WTC11 (cell line): Measurements from ENCODE around the gene KCNJ6. TPM values are rescaled to one million over a fixed set of nuclear protein-coding genes. Genes with fewer than 3 reads are reported as not detected.

Source experiments
- ATAC-seq: fragments of 200-7000 bp; cut with Tn5 transposase; 2 replicates; pipeline ENCODE4 v1.10.0; 2021; ENCODE audit warnings: mild to moderate bottlenecking, moderate library complexity
- CTCF ChIA-PET: fragments of 300-600 bp; sonication (Branson Sonifier 250); formaldehyde crosslinking; loops from one replicate; lab custom pipeline; 2021; ENCODE audit warnings: antibody characterized with exemption; lab: Charles Lee
- POLR2A ChIA-PET: fragments of 350-600 bp; sonication (Branson Sonifier 250); formaldehyde crosslinking; loops from one replicate; lab custom pipeline; 2021; ENCODE audit warnings: antibody characterized with exemption; lab: Charles Lee
- DNase-seq: peaks from one replicate; pipeline ENCODE4 v3.0.0; 2021; ENCODE audit warnings: low spot score
- H3K27ac Mint-ChIP-seq: 2 replicates; pipeline ENCODE4 v1.8.0; 2021; ENCODE audit warnings: mixed read lengths
- H3K27me3 Mint-ChIP-seq: 2 replicates; pipeline ENCODE4 v1.8.0; 2021; ENCODE audit warnings: low read depth, mild to moderate bottlenecking, moderate library complexity, mixed read lengths
- H3K36me3 Mint-ChIP-seq: 2 replicates; pipeline ENCODE4 v1.8.0; 2021; ENCODE audit warnings: mixed read lengths
- H3K4me1 Mint-ChIP-seq: 2 replicates; pipeline ENCODE4 v1.8.0; 2022; ENCODE audit warnings: mixed read lengths
- H3K4me3 Mint-ChIP-seq: 2 replicates; pipeline ENCODE4 v1.8.0; 2021; ENCODE audit warnings: mild to moderate bottlenecking, moderate library complexity, mixed read lengths
- H3K9me3 Mint-ChIP-seq: 2 replicates; pipeline ENCODE4 v1.8.0; 2021; ENCODE audit warnings: mixed read lengths
- CDX4 ChIP-seq: fragments of 250-450 bp; sonication (Bioruptor Pico); IDR thresholded peaks from 2 replicates; pipeline ENCODE4 v1.9.0; 2021; ENCODE audit warnings: moderate library complexity, mild to moderate bottlenecking, inconsistent platforms, borderline replicate concordance
- CREB1 ChIP-seq: sonication (generic); formaldehyde crosslinking; IDR thresholded peaks from 2 replicates; pipeline ENCODE4 v1.8.0; 2023; ENCODE audit warnings: mild to moderate bottlenecking, missing genetic modification reagents
- FOXK1 ChIP-seq: sonication (generic); formaldehyde crosslinking; IDR thresholded peaks from 2 replicates; pipeline ENCODE4 v1.8.0; 2022; ENCODE audit warnings: mild to moderate bottlenecking, moderate library complexity, missing genetic modification reagents
- FOXP4 ChIP-seq: sonication (generic); formaldehyde crosslinking; IDR thresholded peaks from 2 replicates; pipeline ENCODE4 v1.8.0; 2022; ENCODE audit warnings: mild to moderate bottlenecking, missing genetic modification reagents
- GABPB1 ChIP-seq: sonication (generic); formaldehyde crosslinking; IDR thresholded peaks from 2 replicates; pipeline ENCODE4 v1.8.1; 2023; ENCODE audit warnings: mild to moderate bottlenecking, missing genetic modification reagents
- IRF2 ChIP-seq: sonication (generic); formaldehyde crosslinking; IDR thresholded peaks from 2 replicates; pipeline ENCODE4 v1.8.0; 2022; ENCODE audit warnings: low read depth, missing genetic modification reagents, borderline replicate concordance
- JAZF1 ChIP-seq: fragments of 250-450 bp; sonication (Bioruptor Pico); IDR thresholded peaks from 2 replicates; pipeline ENCODE4 v1.9.0; 2021; ENCODE audit warnings: moderate library complexity, mild to moderate bottlenecking, inconsistent platforms
- MXD4 ChIP-seq: fragments of 250-450 bp; sonication (Bioruptor Pico); IDR thresholded peaks from 2 replicates; pipeline ENCODE4 v1.8.0; 2021; ENCODE audit warnings: mild to moderate bottlenecking, moderate library complexity, borderline replicate concordance
- MYBL2 ChIP-seq: sonication (generic); formaldehyde crosslinking; IDR thresholded peaks from 2 replicates; pipeline ENCODE4 v1.8.1; 2023; ENCODE audit warnings: mild to moderate bottlenecking, moderate library complexity, missing genetic modification reagents
- NFATC4 ChIP-seq: fragments of 250-450 bp; sonication (Bioruptor Pico); IDR thresholded peaks from 2 replicates; pipeline ENCODE4 v1.9.0; 2021; ENCODE audit warnings: mild to moderate bottlenecking
- NR1H2 ChIP-seq: sonication (generic); formaldehyde crosslinking; IDR thresholded peaks from 2 replicates; pipeline ENCODE4 v1.9.0; 2021; ENCODE audit warnings: mild to moderate bottlenecking, moderate library complexity, missing genetic modification reagents
- PREB ChIP-seq: sonication (generic); formaldehyde crosslinking; IDR thresholded peaks from 2 replicates; pipeline ENCODE4 v1.8.1; 2022; ENCODE audit warnings: mild to moderate bottlenecking, missing genetic modification reagents, moderate library complexity, borderline replicate concordance
- SMAD3 ChIP-seq: sonication (generic); formaldehyde crosslinking; IDR thresholded peaks from 2 replicates; pipeline ENCODE4 v1.8.0; 2022; ENCODE audit warnings: missing genetic modification reagents, mild to moderate bottlenecking, borderline replicate concordance
- SP1 ChIP-seq: sonication (generic); formaldehyde crosslinking; conservative IDR thresholded peaks from 2 replicates; pipeline ENCODE4 v1.8.1; 2022; ENCODE audit warnings: missing genetic modification reagents
- ZNF138 ChIP-seq: sonication (generic); formaldehyde crosslinking; conservative IDR thresholded peaks from 2 replicates; pipeline ENCODE4 v1.8.1; 2022; ENCODE audit warnings: mild to moderate bottlenecking, moderate library complexity, missing genetic modification reagents
- ZNF232 ChIP-seq: sonication (generic); formaldehyde crosslinking; IDR thresholded peaks from 2 replicates; pipeline ENCODE4 v1.8.0; 2022; ENCODE audit warnings: mild to moderate bottlenecking, missing genetic modification reagents
- ZNF317 ChIP-seq: sonication (generic); formaldehyde crosslinking; IDR thresholded peaks from 2 replicates; pipeline ENCODE4 v1.8.1; 2023; ENCODE audit warnings: low read depth, mild to moderate bottlenecking, moderate library complexity, missing genetic modification reagents, borderline replicate concordance
- ZNF416 ChIP-seq: fragments of 250-450 bp; sonication (Bioruptor Pico); IDR thresholded peaks from 2 replicates; pipeline ENCODE4 v1.9.0; 2021; ENCODE audit warnings: mild to moderate bottlenecking, inconsistent platforms
- ZNF671 ChIP-seq: fragments of 250-450 bp; sonication (Bioruptor Pico); IDR thresholded peaks from 2 replicates; pipeline ENCODE4 v1.8.0; 2021; ENCODE audit warnings: mild to moderate bottlenecking
- ZSCAN18 ChIP-seq: fragments of 250-450 bp; sonication (Bioruptor Pico); IDR thresholded peaks from 2 replicates; pipeline ENCODE4 v2.1.2; 2022; ENCODE audit warnings: mild to moderate bottlenecking, moderate library complexity
- total RNA-seq: library from RNA; stranded (reverse); gene quantifications from 3 replicates; pipeline ENCODE4 v1.2.3, GENCODE V29; 2021
- TF ChIP-seq, protein P1 (sequence below): sonication (generic); formaldehyde crosslinking; conservative IDR thresholded peaks from 2 replicates; pipeline ENCODE4 v1.8.1; 2022; ENCODE audit warnings: mild to moderate bottlenecking, missing genetic modification reagents
- TF ChIP-seq, protein P2 (sequence below): fragments of 200-600 bp; IDR thresholded peaks from 2 replicates; pipeline ENCODE4 v1.8.0; 2022; ENCODE audit warnings: antibody characterized with exemption
- TF ChIP-seq, protein P3 (sequence below): sonication (generic); formaldehyde crosslinking; IDR thresholded peaks from 2 replicates; pipeline ENCODE4 v1.8.0; 2022; ENCODE audit warnings: missing genetic modification reagents

Gene KCNJ6
- total RNA-seq, 1 experiment from 2014 or later, result 0.35 TPM

- H3K27me3 Mint-ChIP-seq, result no peaks in the 10 kb centered on the region
- H3K27ac Mint-ChIP-seq, result no peak overlapping the region
- no peak for TF ChIP-seq FOXP4 (CRISPR knock-in tag)
- TF ChIP-seq MYBL2, result no peak
- TF ChIP-seq, protein P1, sequence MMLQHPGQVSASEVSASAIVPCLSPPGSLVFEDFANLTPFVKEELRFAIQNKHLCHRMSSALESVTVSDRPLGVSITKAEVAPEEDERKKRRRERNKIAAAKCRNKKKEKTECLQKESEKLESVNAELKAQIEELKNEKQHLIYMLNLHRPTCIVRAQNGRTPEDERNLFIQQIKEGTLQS (CRISPR knock-in tag), result no peak
- TF ChIP-seq SMAD3 (CRISPR knock-in tag), result no peak
- no peak for TF ChIP-seq ZNF317 (CRISPR knock-in tag)
- no peak for TF ChIP-seq CDX4 (CRISPR knock-in tag)
- no peak for TF ChIP-seq NR1H2 (CRISPR knock-in tag)
- TF ChIP-seq ZNF671 (CRISPR knock-in tag), result no peak
- TF ChIP-seq, protein P2, sequence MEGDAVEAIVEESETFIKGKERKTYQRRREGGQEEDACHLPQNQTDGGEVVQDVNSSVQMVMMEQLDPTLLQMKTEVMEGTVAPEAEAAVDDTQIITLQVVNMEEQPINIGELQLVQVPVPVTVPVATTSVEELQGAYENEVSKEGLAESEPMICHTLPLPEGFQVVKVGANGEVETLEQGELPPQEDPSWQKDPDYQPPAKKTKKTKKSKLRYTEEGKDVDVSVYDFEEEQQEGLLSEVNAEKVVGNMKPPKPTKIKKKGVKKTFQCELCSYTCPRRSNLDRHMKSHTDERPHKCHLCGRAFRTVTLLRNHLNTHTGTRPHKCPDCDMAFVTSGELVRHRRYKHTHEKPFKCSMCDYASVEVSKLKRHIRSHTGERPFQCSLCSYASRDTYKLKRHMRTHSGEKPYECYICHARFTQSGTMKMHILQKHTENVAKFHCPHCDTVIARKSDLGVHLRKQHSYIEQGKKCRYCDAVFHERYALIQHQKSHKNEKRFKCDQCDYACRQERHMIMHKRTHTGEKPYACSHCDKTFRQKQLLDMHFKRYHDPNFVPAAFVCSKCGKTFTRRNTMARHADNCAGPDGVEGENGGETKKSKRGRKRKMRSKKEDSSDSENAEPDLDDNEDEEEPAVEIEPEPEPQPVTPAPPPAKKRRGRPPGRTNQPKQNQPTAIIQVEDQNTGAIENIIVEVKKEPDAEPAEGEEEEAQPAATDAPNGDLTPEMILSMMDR, result no peak
- TF ChIP-seq ZNF138, result no peak
- peaks cover 9% of the 10 kb centered on the region for H3K9me3 Mint-ChIP-seq
- H3K36me3 Mint-ChIP-seq, result no peaks in the 10 kb centered on the region
- POLR2A ChIA-PET, result no interaction called here
- no peak for ATAC-seq
- no peaks in the 10 kb centered on the region for H3K4me1 Mint-ChIP-seq
- CTCF ChIA-PET, result no interaction called here
- no peak for DNase-seq
- H3K4me3 Mint-ChIP-seq, result no peak overlapping the region
Measured at GRCh38 chr21:37865156-37865555, 51.1 kb downstream of the KCNJ6 start.

- Mint-ChIP-seq H3K4me3 (no peak overlapping the region), H3K9me3 (peaks cover 9% of the 10 kb centered on the region), H3K27ac (no peak overlapping the region)
- ChIA-PET CTCF (interaction anchor here (0.6 kb wide), 3 partner anchors 185 to 356 kb away, joined by 3 to 4 read pairs (median 3); no protein-coding TSS in a partner anchor), POLR2A (interaction anchor here (0.6 kb wide), 1 partner anchor 203 kb away, joined by 5 read pairs; no protein-coding TSS in a partner anchor)
- no peak for DNase-seq
- no peak for TF ChIP-seq GABPB1 (CRISPR knock-in tag)
- no peak for TF ChIP-seq NFATC4
- TF ChIP-seq, protein P3, sequence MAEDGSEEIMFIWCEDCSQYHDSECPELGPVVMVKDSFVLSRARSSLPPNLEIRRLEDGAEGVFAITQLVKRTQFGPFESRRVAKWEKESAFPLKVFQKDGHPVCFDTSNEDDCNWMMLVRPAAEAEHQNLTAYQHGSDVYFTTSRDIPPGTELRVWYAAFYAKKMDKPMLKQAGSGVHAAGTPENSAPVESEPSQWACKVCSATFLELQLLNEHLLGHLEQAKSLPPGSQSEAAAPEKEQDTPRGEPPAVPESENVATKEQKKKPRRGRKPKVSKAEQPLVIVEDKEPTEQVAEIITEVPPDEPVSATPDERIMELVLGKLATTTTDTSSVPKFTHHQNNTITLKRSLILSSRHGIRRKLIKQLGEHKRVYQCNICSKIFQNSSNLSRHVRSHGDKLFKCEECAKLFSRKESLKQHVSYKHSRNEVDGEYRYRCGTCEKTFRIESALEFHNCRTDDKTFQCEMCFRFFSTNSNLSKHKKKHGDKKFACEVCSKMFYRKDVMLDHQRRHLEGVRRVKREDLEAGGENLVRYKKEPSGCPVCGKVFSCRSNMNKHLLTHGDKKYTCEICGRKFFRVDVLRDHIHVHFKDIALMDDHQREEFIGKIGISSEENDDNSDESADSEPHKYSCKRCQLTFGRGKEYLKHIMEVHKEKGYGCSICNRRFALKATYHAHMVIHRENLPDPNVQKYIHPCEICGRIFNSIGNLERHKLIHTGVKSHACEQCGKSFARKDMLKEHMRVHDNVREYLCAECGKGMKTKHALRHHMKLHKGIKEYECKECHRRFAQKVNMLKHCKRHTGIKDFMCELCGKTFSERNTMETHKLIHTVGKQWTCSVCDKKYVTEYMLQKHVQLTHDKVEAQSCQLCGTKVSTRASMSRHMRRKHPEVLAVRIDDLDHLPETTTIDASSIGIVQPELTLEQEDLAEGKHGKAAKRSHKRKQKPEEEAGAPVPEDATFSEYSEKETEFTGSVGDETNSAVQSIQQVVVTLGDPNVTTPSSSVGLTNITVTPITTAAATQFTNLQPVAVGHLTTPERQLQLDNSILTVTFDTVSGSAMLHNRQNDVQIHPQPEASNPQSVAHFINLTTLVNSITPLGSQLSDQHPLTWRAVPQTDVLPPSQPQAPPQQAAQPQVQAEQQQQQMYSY (CRISPR knock-in tag), result no peak
- TF ChIP-seq MXD4 (CRISPR knock-in tag), result no peak
- TF ChIP-seq ZSCAN18 (CRISPR knock-in tag), result no peak
- no peak for TF ChIP-seq SP1 (CRISPR knock-in tag)
- TF ChIP-seq FOXK1 (CRISPR knock-in tag), result no peak
- no peak for TF ChIP-seq PREB (CRISPR knock-in tag)
- TF ChIP-seq ZNF416 (CRISPR knock-in tag), result no peak
- no peak for TF ChIP-seq CREB1 (CRISPR knock-in tag)
- TF ChIP-seq, protein P1 (CRISPR knock-in tag), result no peak
- no peak for TF ChIP-seq IRF2 (CRISPR knock-in tag)
- no peak for TF ChIP-seq ZNF138
- TF ChIP-seq JAZF1 (CRISPR knock-in tag), result no peak
- TF ChIP-seq ZNF232 (CRISPR knock-in tag), result no peak
- TF ChIP-seq, all 79 proteins: peak for 0
- Mint-ChIP-seq H3K36me3 (no peaks in the 10 kb centered on the region), H3K4me1 (no peaks in the 10 kb centered on the region), H3K27me3 (no peaks in the 10 kb centered on the region)
- no peak for ATAC-seq
Measured at GRCh38 chr21:37863842-37864241, 52.4 kb downstream of the KCNJ6 start.
